ENCODE data around the gene C5AR2. TPM values are rescaled to one million over a fixed set of nuclear protein-coding genes. Genes with fewer than 3 reads are reported as not detected.

Gene C5AR2
- total RNA-seq, 1 experiment from 2014 or later: not detected

GRCh38 chr19:47339196-47339880, 7.4 kb downstream of the C5AR2 start:
- ChIA-PET CTCF (no interaction called here), POLR2A (ENCODE audit: unreplicated experiment) (no interaction called here)
- intact Hi-C loops (cut with micrococcal nuclease; ENCODE audit: unreplicated experiment): no loop called here
- Histone ChIP-seq H3K27ac (no peak overlapping the region), H3K9me2 (ENCODE audit: insufficient read depth) (no peaks in the 10 kb centered on the region), H3F3A (ENCODE audit: insufficient read depth, low read depth) (no peaks in the 10 kb centered on the region), H3K27me3 (ENCODE audit: insufficient read depth, low read depth) (no peaks in the 10 kb centered on the region), H3K4me1 (replicated peaks; ENCODE audit: insufficient read depth) (no peaks in the 10 kb centered on the region), H3K4me2 (no peak overlapping the region), H2AFZ (no peak overlapping the region), H4K20me1 (ENCODE audit: insufficient read depth) (no peaks in the 10 kb centered on the region), H3K36me3 (ENCODE audit: low read depth) (no peaks in the 10 kb centered on the region), H3K4me3 (no peak overlapping the region), H3K9me3 (ENCODE audit: insufficient read depth, low read depth) (no peaks in the 10 kb centered on the region), H3K79me2 (ENCODE audit: low read depth) (no peaks in the 10 kb centered on the region)
- BruUV-seq (replicated peaks): no TSS peak
- no peak for TF ChIP-seq CTCF (conservative IDR thresholded peaks at IDR 0.05)
- TF ChIP-seq EZH2 (IDR thresholded peaks at IDR 0.05; ENCODE audit: low read depth): no peak
- DNase-seq: no peak

- Histone ChIP-seq H3F3A (ENCODE audit: insufficient read depth, low read depth) (no peaks in the 10 kb centered on the region), H3K9me2 (ENCODE audit: insufficient read depth) (no peaks in the 10 kb centered on the region), H3K27me3 (ENCODE audit: insufficient read depth, low read depth) (no peaks in the 10 kb centered on the region), H2AFZ (no peak overlapping the region), H3K4me3 (no peak overlapping the region), H3K4me2 (no peak overlapping the region), H3K4me1 (replicated peaks; ENCODE audit: insufficient read depth) (no peaks in the 10 kb centered on the region), H4K20me1 (ENCODE audit: insufficient read depth) (no peaks in the 10 kb centered on the region), H3K79me2 (ENCODE audit: low read depth) (no peaks in the 10 kb centered on the region), H3K9me3 (ENCODE audit: insufficient read depth, low read depth) (no peaks in the 10 kb centered on the region), H3K27ac (no peak overlapping the region), H3K36me3 (ENCODE audit: low read depth) (no peaks in the 10 kb centered on the region)
- ChIA-PET POLR2A (ENCODE audit: unreplicated experiment) (no interaction called here), CTCF (no interaction called here)
- BruUV-seq (replicated peaks): no TSS peak
- intact Hi-C loops (cut with micrococcal nuclease; ENCODE audit: unreplicated experiment): no loop called here
- DNase-seq: no peak
- TF ChIP-seq EZH2 (IDR thresholded peaks at IDR 0.05; ENCODE audit: low read depth): no peak
- no peak for TF ChIP-seq CTCF (conservative IDR thresholded peaks at IDR 0.05)
These were observed 8.7 kb downstream of the C5AR2 start for GRCh38 chr19:47340477-47341208.

DNA sequence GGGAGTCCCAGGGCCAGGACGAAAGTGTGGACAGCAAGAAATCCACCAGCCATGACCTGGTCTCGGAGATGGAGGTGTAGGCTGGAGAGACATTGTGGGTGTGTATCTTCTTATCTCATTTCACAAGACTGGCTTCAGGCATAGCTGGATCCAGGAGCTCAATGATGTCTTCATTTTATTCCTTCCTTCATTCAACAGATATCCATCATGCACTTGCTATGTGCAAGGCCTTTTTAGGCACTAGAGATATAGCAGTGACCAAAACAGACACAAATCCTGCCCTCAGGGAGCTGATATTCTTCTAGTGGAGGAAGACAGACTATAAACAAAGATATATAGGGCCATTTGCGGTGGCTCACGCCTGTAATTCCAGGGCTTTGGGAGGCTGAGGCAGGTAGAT, 9.8 kb downstream of the C5AR2 start:
- H3K79me2 ChIP-seq (ENCODE audit: low read depth): no peaks in the 10 kb centered on the region
- DNase-seq: no peak
- H3K27ac ChIP-seq: no peak overlapping the region
- CTCF ChIA-PET: no interaction called here
- H3K4me3 ChIP-seq: no peak overlapping the region
- H3F3A ChIP-seq (ENCODE audit: insufficient read depth, low read depth): peaks cover 4% of the 10 kb centered on the region; the same call in 1 of the 2 replicates
- intact Hi-C loops (cut with micrococcal nuclease; ENCODE audit: unreplicated experiment): no loop called here
- H3K9me3 ChIP-seq (ENCODE audit: insufficient read depth, low read depth): no peaks in the 10 kb centered on the region
- BruUV-seq (replicated peaks): no TSS peak
- TF ChIP-seq CTCF (conservative IDR thresholded peaks at IDR 0.05): no peak
- no peak for TF ChIP-seq EZH2 (IDR thresholded peaks at IDR 0.05; ENCODE audit: low read depth)
- no peaks in the 10 kb centered on the region for H4K20me1 ChIP-seq (ENCODE audit: insufficient read depth)
- H3K9me2 ChIP-seq (ENCODE audit: insufficient read depth): no peaks in the 10 kb centered on the region
- no peak overlapping the region for H3K4me2 ChIP-seq
- POLR2A ChIA-PET (ENCODE audit: unreplicated experiment): no interaction called here
- H3K27me3 ChIP-seq (ENCODE audit: insufficient read depth, low read depth): no peaks in the 10 kb centered on the region
- H3K36me3 ChIP-seq (ENCODE audit: low read depth): no peaks in the 10 kb centered on the region
- H2AFZ ChIP-seq: no peak overlapping the region
- no peaks in the 10 kb centered on the region for H3K4me1 ChIP-seq (replicated peaks; ENCODE audit: insufficient read depth)
